ENCODE measurements around the gene LRP11. TPM values are rescaled to one million over a fixed set of nuclear protein-coding genes. Genes with fewer than 3 reads are reported as not detected.
A peak's percentile ranks its signal among the peaks of the same experiment; 100 is the strongest.

LRP11 gene
- total RNA-seq, 3 donors from 2014 or later = 16.2 to 27.2 (median 26.1) TPM

DNA sequence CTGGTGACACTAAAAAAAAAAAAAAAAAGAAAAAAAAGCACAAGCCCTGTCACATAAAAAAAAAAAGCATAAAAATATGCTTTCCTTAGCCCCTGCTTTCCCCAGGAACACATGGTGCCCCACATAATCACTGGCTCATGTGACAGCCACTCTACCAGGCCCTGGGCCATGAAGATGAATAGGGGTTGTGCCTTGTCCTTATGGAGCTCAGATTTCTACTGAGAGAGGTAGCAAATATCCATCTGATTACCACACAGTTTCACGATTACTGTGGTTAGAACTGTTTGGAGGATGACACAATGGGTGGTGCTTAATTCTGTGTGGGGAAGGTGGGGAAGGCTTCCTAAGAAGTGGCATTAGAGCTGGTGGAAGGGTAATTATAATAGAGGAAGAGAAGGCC lies 24.5 kb upstream of the LRP11 start:
- Histone ChIP-seq H3K9me3 (no peaks in the 10 kb centered on the region), H3K4me3 (no peak overlapping the region), H3K4me1 (ENCODE audit: low read depth) (peaks cover 2% of the 10 kb centered on the region), H3K36me3 (ENCODE audit: low read depth) (no peaks in the 10 kb centered on the region)
- intact Hi-C loops (cut with DNase I, micrococcal nuclease) = no loop called here
- DNase-seq (no peak), ATAC-seq (no peak)
- TF ChIP-seq, protein P1, sequence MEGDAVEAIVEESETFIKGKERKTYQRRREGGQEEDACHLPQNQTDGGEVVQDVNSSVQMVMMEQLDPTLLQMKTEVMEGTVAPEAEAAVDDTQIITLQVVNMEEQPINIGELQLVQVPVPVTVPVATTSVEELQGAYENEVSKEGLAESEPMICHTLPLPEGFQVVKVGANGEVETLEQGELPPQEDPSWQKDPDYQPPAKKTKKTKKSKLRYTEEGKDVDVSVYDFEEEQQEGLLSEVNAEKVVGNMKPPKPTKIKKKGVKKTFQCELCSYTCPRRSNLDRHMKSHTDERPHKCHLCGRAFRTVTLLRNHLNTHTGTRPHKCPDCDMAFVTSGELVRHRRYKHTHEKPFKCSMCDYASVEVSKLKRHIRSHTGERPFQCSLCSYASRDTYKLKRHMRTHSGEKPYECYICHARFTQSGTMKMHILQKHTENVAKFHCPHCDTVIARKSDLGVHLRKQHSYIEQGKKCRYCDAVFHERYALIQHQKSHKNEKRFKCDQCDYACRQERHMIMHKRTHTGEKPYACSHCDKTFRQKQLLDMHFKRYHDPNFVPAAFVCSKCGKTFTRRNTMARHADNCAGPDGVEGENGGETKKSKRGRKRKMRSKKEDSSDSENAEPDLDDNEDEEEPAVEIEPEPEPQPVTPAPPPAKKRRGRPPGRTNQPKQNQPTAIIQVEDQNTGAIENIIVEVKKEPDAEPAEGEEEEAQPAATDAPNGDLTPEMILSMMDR (IDR thresholded peaks at IDR 0.05) = no peak

DNA sequence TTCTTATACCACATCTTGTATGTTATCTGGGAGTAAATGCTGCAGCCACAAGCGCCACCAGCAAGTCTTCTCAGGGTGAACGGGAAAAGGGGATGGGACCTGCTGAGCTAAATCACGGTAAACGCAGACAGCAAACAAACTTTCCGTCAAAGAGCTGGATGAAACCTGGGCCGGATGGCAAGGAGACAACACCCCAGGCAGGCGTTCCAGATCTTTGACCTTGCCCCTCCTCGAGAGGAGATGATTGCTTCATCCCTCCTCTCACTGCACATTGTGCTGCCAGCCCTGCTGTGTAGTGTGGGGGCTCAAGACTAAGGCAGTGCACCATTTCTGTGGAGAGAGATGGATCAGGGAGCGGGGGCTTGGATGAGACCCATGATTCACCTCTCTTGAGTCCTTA lies 23.9 kb upstream of the LRP11 start:
- peak; percentile 74 for ATAC-seq
- no peak for DNase-seq
- TF ChIP-seq, protein P1 (IDR thresholded peaks at IDR 0.05) = no peak
- intact Hi-C loops (cut with DNase I, micrococcal nuclease) = no loop called here
- Histone ChIP-seq H3K36me3 (ENCODE audit: low read depth) (no peaks in the 10 kb centered on the region), H3K4me1 (ENCODE audit: low read depth) (peaks cover 2% of the 10 kb centered on the region), H3K4me3 (no peak overlapping the region), H3K9me3 (no peaks in the 10 kb centered on the region)

DNA sequence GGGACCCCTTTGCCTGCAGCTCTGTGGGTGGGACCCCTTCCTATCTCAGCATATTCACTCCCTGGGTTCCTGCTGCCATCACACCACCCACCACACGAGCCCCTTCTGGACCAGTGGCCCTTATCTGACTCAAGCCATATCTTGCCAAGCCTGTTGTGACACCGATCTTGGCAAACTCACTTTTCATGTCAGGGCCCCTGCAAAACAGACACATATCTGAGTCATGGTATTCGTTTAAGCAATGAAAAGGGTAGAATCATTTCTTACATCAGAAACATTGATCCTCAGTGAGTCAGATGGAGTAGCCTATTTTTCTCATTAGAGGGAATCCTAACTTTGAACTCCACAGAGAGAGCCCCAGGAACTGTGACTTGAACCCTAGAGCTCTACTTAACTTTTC lies 23.2 kb upstream of the LRP11 start:
- no peak for ATAC-seq
- Histone ChIP-seq H3K4me3 (no peak overlapping the region), H3K36me3 (ENCODE audit: low read depth) (no peaks in the 10 kb centered on the region), H3K9me3 (no peaks in the 10 kb centered on the region), H3K4me1 (ENCODE audit: low read depth) (peaks cover 2% of the 10 kb centered on the region)
- no peak for DNase-seq
- intact Hi-C loops (cut with DNase I, micrococcal nuclease) = no loop called here
- TF ChIP-seq, protein P1 (IDR thresholded peaks at IDR 0.05) = no peak

DNA sequence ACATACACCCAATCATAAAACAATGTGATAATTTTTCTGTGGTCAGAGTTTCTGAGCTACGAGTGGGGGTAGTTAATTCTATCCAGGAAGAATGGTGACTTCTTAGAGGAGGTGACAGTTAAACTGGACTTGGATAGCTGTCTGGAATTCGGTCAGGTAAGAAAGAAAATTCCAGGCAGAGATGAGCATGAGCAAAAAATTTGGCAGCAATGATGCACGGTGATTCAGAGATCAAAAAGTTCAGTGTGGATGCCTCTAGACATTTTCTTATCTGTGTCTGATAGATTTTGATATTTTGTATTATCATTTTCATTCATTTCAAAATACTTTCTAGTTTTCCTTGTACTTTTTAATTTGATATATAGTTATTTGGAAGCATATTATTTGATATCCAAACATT lies 21.7 kb upstream of the LRP11 start:
- no peak for ATAC-seq
- no peak overlapping the region for H3K4me3 ChIP-seq
- TF ChIP-seq, protein P1 (IDR thresholded peaks at IDR 0.05) = no peak
- no peaks in the 10 kb centered on the region for H3K9me3 ChIP-seq
- no peaks in the 10 kb centered on the region for H3K36me3 ChIP-seq (ENCODE audit: low read depth)
- no peak for DNase-seq
- intact Hi-C loops (cut with DNase I, micrococcal nuclease) = no loop called here
- H3K4me1 ChIP-seq (ENCODE audit: low read depth) = peaks cover 2% of the 10 kb centered on the region

DNA sequence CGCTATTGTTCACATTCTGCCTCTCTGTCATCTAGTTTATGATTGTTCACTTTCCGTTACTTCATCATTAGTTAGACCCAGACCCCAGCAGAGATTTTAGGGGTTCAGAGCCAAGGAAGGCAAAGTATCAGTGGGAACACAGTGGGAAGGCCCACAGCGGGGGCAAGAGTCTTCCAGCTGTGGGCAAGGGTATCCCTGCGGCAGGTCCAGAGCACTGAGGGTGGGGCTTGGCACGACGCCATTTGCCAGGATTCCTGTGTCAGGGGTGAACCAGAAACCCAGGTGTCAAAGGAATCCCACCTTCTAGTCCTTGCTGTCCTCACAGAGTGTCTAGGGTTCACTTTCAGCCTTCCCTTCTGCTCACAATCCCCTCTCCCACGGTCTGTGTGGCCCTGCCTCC lies 20.5 kb upstream of the LRP11 start:
- H3K4me3 ChIP-seq = no peak overlapping the region
- ATAC-seq = no peak
- intact Hi-C loops (cut with DNase I, micrococcal nuclease) = no loop called here
- TF ChIP-seq, protein P1 (IDR thresholded peaks at IDR 0.05) = no peak
- DNase-seq = no peak
- peaks cover 2% of the 10 kb centered on the region for H3K4me1 ChIP-seq (ENCODE audit: low read depth)
- no peaks in the 10 kb centered on the region for H3K36me3 ChIP-seq (ENCODE audit: low read depth)
- H3K9me3 ChIP-seq = no peaks in the 10 kb centered on the region

DNA sequence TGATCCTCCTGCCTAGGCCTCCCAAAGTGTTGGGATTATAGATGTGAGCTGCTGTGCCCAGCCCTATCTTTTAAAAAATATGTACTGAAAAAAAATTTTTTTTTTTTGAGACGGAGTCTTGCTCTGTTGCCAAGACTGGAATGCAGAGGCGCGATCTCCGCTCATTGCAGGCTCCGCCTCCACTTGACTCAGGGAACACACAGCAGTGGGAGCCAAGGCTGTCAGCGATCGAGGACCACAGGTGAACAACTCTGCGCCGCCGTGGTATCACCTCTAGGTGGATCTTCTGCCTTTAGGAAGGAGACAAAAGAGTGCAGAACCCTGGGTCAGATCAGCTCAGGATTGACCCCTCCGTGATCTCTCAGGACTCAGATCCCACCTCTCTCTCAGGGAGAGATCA lies 20.1 kb upstream of the LRP11 start:
- ATAC-seq (peak; percentile 17), DNase-seq (no peak)
- no peaks in the 10 kb centered on the region for H3K36me3 ChIP-seq (ENCODE audit: low read depth)
- peaks cover 2% of the 10 kb centered on the region for H3K4me1 ChIP-seq (ENCODE audit: low read depth)
- no peaks in the 10 kb centered on the region for H3K9me3 ChIP-seq
- TF ChIP-seq, protein P1 (IDR thresholded peaks at IDR 0.05) = no peak
- H3K4me3 ChIP-seq = no peak overlapping the region
- intact Hi-C loops (cut with DNase I, micrococcal nuclease) = no loop called here

Measured in mucosa of descending colon (tissue), 3 donors.